GM12891 (cell line): Measurements from ENCODE around the gene LUZP2.

Experiments
- DNase-seq: peaks from one replicate; pipeline ENCODE4 v3.0.0; 2011; ENCODE audit warnings: low spot score; ENCODE audit not compliant: insufficient read length
- FAIRE-seq: peaks from 2 replicates; lab custom pipeline; 2011; peaks lifted over from hg19 to GRCh38; lab: Jason Lieb, UNC
- PAX5 ChIP-seq: IDR thresholded peaks from 2 replicates; pipeline ENCODE4 v1.6.1; 2011; ENCODE audit warnings: low read length, moderate library complexity, mild to moderate bottlenecking; ENCODE audit not compliant: insufficient read depth, severe bottlenecking
- POLR2A ChIP-seq: IDR thresholded peaks from 2 replicates; pipeline ENCODE4 v1.6.1; 2011; ENCODE audit warnings: low read depth, low read length, control low read depth
- POLR2AphosphoS5 ChIP-seq: IDR thresholded peaks from 2 replicates; pipeline ENCODE4 v1.6.1; 2011; ENCODE audit warnings: low read depth, low read length, control low read depth
- POU2F2 ChIP-seq: IDR thresholded peaks from 2 replicates; pipeline ENCODE4 v1.6.1; 2011; ENCODE audit warnings: low read depth, mild to moderate bottlenecking, control low read depth, low read length, moderate library complexity
- SPI1 ChIP-seq: IDR thresholded peaks from 2 replicates; pipeline ENCODE4 v1.6.1; 2011; ENCODE audit warnings: low read depth, low read length, control low read depth
- TAF1 ChIP-seq: IDR thresholded peaks from 2 replicates; pipeline ENCODE4 v1.6.1; 2011; ENCODE audit warnings: low read depth, low read length, control low read depth

Gene LUZP2

GRCh38 chr11:24509114-24509513 lies 12.3 kb downstream of the LUZP2 start:
- TF ChIP-seq TAF1 (no peak), POU2F2 (no peak), POLR2A (no peak)
- DNase-seq: no peak
- no peak for FAIRE-seq

- no peak for FAIRE-seq
Measured at GRCh38 chr11:24511511-24511910, 14.7 kb downstream of the LUZP2 start.

GRCh38 chr11:24513479-24514218 lies 16.8 kb downstream of the LUZP2 start:
- FAIRE-seq (no peak), DNase-seq (no peak)
- TF ChIP-seq POU2F2: no peak
- TF ChIP-seq POLR2AphosphoS5: no peak

More at GRCh38 chr11:24511511-24511910, 14.7 kb downstream of the LUZP2 start:
- DNase-seq: no peak
- TF ChIP-seq PAX5: no peak
- no peak for TF ChIP-seq TAF1
- TF ChIP-seq POLR2A: no peak
- TF ChIP-seq POU2F2: no peak
- TF ChIP-seq POLR2AphosphoS5: no peak
- no peak for TF ChIP-seq SPI1

- no peak for DNase-seq
- FAIRE-seq: no peak
- no peak for TF ChIP-seq SPI1
- no peak for TF ChIP-seq TAF1
- no peak for TF ChIP-seq POU2F2
- TF ChIP-seq POLR2AphosphoS5: no peak
- no peak for TF ChIP-seq POLR2A
- no peak for TF ChIP-seq PAX5
Measured at GRCh38 chr11:24514219-24514594, 17.4 kb downstream of the LUZP2 start.

GRCh38 chr11:24515632-24516031 lies 18.8 kb downstream of the LUZP2 start:
- TF ChIP-seq POU2F2 (no peak), POLR2AphosphoS5 (no peak), TAF1 (no peak), POLR2A (no peak), PAX5 (no peak), SPI1 (no peak)
- FAIRE-seq (no peak), DNase-seq (no peak)

GRCh38 chr11:24516638-24517037 lies 19.8 kb downstream of the LUZP2 start:
- FAIRE-seq: no peak
- DNase-seq: no peak
- TF ChIP-seq POLR2AphosphoS5: no peak
- TF ChIP-seq POU2F2: no peak
- no peak for TF ChIP-seq PAX5
- TF ChIP-seq POLR2A: no peak
- no peak for TF ChIP-seq SPI1
- TF ChIP-seq TAF1: no peak

- DNase-seq: no peak
- TF ChIP-seq POLR2AphosphoS5 (no peak), POLR2A (no peak), TAF1 (no peak), POU2F2 (no peak), SPI1 (no peak), PAX5 (no peak)
- FAIRE-seq: no peak
Measured at GRCh38 chr11:24521601-24522000, 24.7 kb downstream of the LUZP2 start.

GRCh38 chr11:24524156-24524555 lies 27.3 kb downstream of the LUZP2 start:
- FAIRE-seq: no peak
- no peak for TF ChIP-seq POU2F2
- TF ChIP-seq SPI1: no peak
- TF ChIP-seq PAX5: no peak
- TF ChIP-seq POLR2A: no peak
- TF ChIP-seq POLR2AphosphoS5: no peak
- no peak for DNase-seq

GRCh38 chr11:24531528-24531927 lies 34.7 kb downstream of the LUZP2 start:
- DNase-seq (no peak), FAIRE-seq (no peak)

GRCh38 chr11:24543771-24544170 lies 46.9 kb downstream of the LUZP2 start:
- TF ChIP-seq PAX5 (no peak), SPI1 (no peak), POLR2A (no peak)
- DNase-seq (no peak), FAIRE-seq (no peak)

More at GRCh38 chr11:24531528-24531927, 34.7 kb downstream of the LUZP2 start:
- no peak for TF ChIP-seq POLR2AphosphoS5
- no peak for TF ChIP-seq POLR2A
- TF ChIP-seq SPI1: no peak
- no peak for TF ChIP-seq POU2F2
- no peak for TF ChIP-seq PAX5
- no peak for TF ChIP-seq TAF1

- DNase-seq (no peak), FAIRE-seq (no peak)
- TF ChIP-seq SPI1 (peak; percentile 69), TAF1 (no peak)
Measured at GRCh38 chr11:24556693-24557092, 59.8 kb downstream of the LUZP2 start.
